HEK293 (cell line): ENCODE data around the gene TMEM37.
A peak's percentile ranks its signal among the peaks of the same experiment; 100 is the strongest.

Experiments
- BCL11B ChIP-seq: fragments of 450-650 bp; formaldehyde crosslinking; IDR thresholded peaks from 2 replicates; pipeline ENCODE4 v1.5.1; 2016; ENCODE audit warnings: low read depth, missing biosample characterization, missing genetic modification characterization
- MEIS1 ChIP-seq: sonication (generic); formaldehyde crosslinking; IDR thresholded peaks from 2 replicates; pipeline ENCODE4 v1.8.1; 2022; ENCODE audit warnings: missing genetic modification reagents, mild to moderate bottlenecking, borderline replicate concordance
- SCRT1 ChIP-seq: fragments of 450-650 bp; formaldehyde crosslinking; IDR thresholded peaks from 2 replicates; pipeline ENCODE4 v1.5.1; 2016; ENCODE audit warnings: missing biosample characterization, missing genetic modification characterization, borderline replicate concordance
- TCF7L2 ChIP-seq: IDR thresholded peaks from 2 replicates; pipeline ENCODE4 v1.6.1; 2011; ENCODE audit warnings: low read depth, mild to moderate bottlenecking, inconsistent platforms, low read length, moderate library complexity, borderline replicate concordance
- WT1 ChIP-seq: fragments of 450-650 bp; formaldehyde crosslinking; IDR thresholded peaks from 2 replicates; pipeline ENCODE4 v1.5.1; 2016; ENCODE audit warnings: missing biosample characterization, missing genetic modification characterization
- ZBTB20 ChIP-seq: fragments of 450-650 bp; formaldehyde crosslinking; IDR thresholded peaks from 2 replicates; pipeline ENCODE4 v1.5.1; 2016; ENCODE audit warnings: missing biosample characterization, missing genetic modification characterization
- ZBTB8A ChIP-seq: fragments of 450-650 bp; formaldehyde crosslinking; IDR thresholded peaks from 2 replicates; pipeline ENCODE4 v1.5.1; 2016; ENCODE audit warnings: missing biosample characterization, missing genetic modification characterization
- ZFP3 ChIP-seq: fragments of 450-650 bp; formaldehyde crosslinking; IDR thresholded peaks from 2 replicates; pipeline ENCODE4 v1.5.1; 2016; ENCODE audit warnings: low read depth, missing biosample characterization, missing genetic modification characterization
- ZFP69B ChIP-seq: fragments of 450-650 bp; formaldehyde crosslinking; IDR thresholded peaks from 2 replicates; pipeline ENCODE4 v1.5.1; 2016; ENCODE audit warnings: missing biosample characterization, missing genetic modification characterization
- ZNF132 ChIP-seq: fragments of 450-650 bp; formaldehyde crosslinking; IDR thresholded peaks from 2 replicates; pipeline ENCODE4 v1.5.1; 2017; ENCODE audit warnings: missing biosample characterization, missing genetic modification characterization, borderline replicate concordance
- ZNF140 ChIP-seq: fragments of 450-650 bp; formaldehyde crosslinking; IDR thresholded peaks from 2 replicates; pipeline ENCODE4 v1.5.1; 2016; ENCODE audit warnings: missing biosample characterization, missing genetic modification characterization
- ZNF19 ChIP-seq: fragments of 450-650 bp; formaldehyde crosslinking; IDR thresholded peaks from 2 replicates; pipeline ENCODE4; 2016; ENCODE audit warnings: missing biosample characterization, missing genetic modification characterization, low read depth
- ZNF202 ChIP-seq: fragments of 450-650 bp; formaldehyde crosslinking; IDR thresholded peaks from 2 replicates; pipeline ENCODE4 v1.5.1; 2016; ENCODE audit warnings: missing biosample characterization, missing genetic modification characterization, borderline replicate concordance
- ZNF211 ChIP-seq: fragments of 450-650 bp; formaldehyde crosslinking; IDR thresholded peaks from 2 replicates; pipeline ENCODE4 v1.5.1; 2016; ENCODE audit warnings: low read depth, missing biosample characterization, missing genetic modification characterization
- ZNF223 ChIP-seq: fragments of 450-650 bp; formaldehyde crosslinking; IDR thresholded peaks from 2 replicates; pipeline ENCODE4 v1.5.1; 2016; ENCODE audit warnings: missing biosample characterization, missing genetic modification characterization
- ZNF366 ChIP-seq: fragments of 450-650 bp; formaldehyde crosslinking; conservative IDR thresholded peaks from 2 replicates; pipeline ENCODE4 v1.5.1; 2016; ENCODE audit warnings: missing biosample characterization, missing genetic modification characterization
- ZNF433 ChIP-seq: fragments of 450-650 bp; formaldehyde crosslinking; IDR thresholded peaks from 2 replicates; pipeline ENCODE4 v1.5.1; 2016; ENCODE audit warnings: missing biosample characterization, missing genetic modification characterization, low read depth
- ZNF555 ChIP-seq: fragments of 450-650 bp; formaldehyde crosslinking; conservative IDR thresholded peaks from 2 replicates; pipeline ENCODE4 v1.5.1; 2017; ENCODE audit warnings: missing biosample characterization, mild to moderate bottlenecking, missing genetic modification characterization, inconsistent platforms
- ZNF558 ChIP-seq: fragments of 450-650 bp; formaldehyde crosslinking; IDR thresholded peaks from 2 replicates; pipeline ENCODE4 v1.5.1; 2016; ENCODE audit warnings: missing biosample characterization, missing genetic modification characterization
- ZNF621 ChIP-seq: fragments of 450-650 bp; formaldehyde crosslinking; IDR thresholded peaks from 2 replicates; pipeline ENCODE4 v1.5.1; 2017; ENCODE audit warnings: missing biosample characterization, missing genetic modification characterization
- ZNF791 ChIP-seq: fragments of 450-650 bp; formaldehyde crosslinking; IDR thresholded peaks from 2 replicates; pipeline ENCODE4 v1.5.1; 2016; ENCODE audit warnings: missing biosample characterization, missing genetic modification characterization
- TF ChIP-seq, protein P1 (sequence below): fragments of 450-650 bp; formaldehyde crosslinking; IDR thresholded peaks from 2 replicates; pipeline ENCODE4 v1.5.1; 2017; ENCODE audit warnings: missing biosample characterization, missing genetic modification characterization
- TF ChIP-seq, protein P2 (sequence below): fragments of 450-650 bp; formaldehyde crosslinking; IDR thresholded peaks from 2 replicates; pipeline ENCODE4 v1.5.1; 2016; ENCODE audit warnings: missing biosample characterization, missing genetic modification characterization
- TF ChIP-seq, protein P3 (sequence below): fragments of 450-650 bp; IDR thresholded peaks from 2 replicates; pipeline ENCODE4 v1.5.1; 2018; ENCODE audit warnings: missing biosample characterization, mild to moderate bottlenecking, missing genetic modification characterization
- TF ChIP-seq, protein P4 (sequence below): fragments of 450-650 bp; formaldehyde crosslinking; conservative IDR thresholded peaks from 2 replicates; pipeline ENCODE4 v1.5.1; 2016; ENCODE audit warnings: low read depth, missing biosample characterization, missing genetic modification characterization
- TF ChIP-seq, protein P5 (sequence below): IDR thresholded peaks from 2 replicates; pipeline ENCODE4 v1.6.1; 2011; ENCODE audit warnings: mild to moderate bottlenecking, low read depth, low read length, borderline replicate concordance
- TF ChIP-seq, protein P6 (sequence below): fragments of 450-650 bp; formaldehyde crosslinking; optimal IDR thresholded peaks from 2 replicates; pipeline ENCODE3; 2016; ENCODE audit warnings: missing biosample characterization, mild to moderate bottlenecking, missing genetic modification characterization

Gene TMEM37

DNA sequence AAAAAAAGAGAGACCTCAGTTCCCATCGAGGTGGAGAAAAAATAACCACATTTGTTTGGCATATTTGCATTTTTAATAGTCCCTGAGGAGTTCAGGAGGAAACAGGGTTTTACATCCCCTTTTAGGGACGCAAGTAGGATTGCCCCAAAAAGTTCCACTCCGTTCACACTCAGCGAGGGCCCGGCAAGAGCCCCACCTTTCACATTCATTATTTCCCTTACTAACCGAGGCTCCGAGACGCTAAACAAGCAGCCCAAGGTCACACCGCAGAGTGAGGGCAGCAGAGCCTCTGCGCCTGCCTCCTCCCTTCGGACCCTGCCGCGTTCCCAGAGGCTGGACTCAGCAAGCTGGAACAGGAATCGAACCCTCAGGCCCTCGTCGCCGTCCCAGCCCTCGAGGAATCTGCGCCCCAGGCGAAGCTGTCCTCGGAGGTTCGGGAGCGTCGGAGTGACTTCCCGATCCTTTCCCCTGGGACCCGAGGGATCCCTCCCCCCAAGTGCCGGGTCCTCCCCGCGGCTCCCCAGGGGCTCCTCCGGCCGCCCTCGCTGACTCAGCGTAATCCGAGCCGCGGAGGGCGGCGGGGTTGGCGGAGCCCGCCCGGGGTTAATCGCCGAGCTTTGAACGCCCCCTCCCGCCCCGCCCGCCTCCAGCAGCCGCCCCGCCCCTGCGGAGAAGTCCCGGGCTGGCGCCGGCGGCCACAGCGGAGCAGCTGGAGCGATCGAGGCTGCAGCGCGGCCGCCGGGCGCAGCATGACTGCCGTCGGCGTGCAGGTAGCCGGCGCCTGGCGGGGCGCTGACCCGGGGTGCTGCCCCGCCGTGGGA lies at the start of gene TMEM37 (continued):
- TF ChIP-seq, protein P1, sequence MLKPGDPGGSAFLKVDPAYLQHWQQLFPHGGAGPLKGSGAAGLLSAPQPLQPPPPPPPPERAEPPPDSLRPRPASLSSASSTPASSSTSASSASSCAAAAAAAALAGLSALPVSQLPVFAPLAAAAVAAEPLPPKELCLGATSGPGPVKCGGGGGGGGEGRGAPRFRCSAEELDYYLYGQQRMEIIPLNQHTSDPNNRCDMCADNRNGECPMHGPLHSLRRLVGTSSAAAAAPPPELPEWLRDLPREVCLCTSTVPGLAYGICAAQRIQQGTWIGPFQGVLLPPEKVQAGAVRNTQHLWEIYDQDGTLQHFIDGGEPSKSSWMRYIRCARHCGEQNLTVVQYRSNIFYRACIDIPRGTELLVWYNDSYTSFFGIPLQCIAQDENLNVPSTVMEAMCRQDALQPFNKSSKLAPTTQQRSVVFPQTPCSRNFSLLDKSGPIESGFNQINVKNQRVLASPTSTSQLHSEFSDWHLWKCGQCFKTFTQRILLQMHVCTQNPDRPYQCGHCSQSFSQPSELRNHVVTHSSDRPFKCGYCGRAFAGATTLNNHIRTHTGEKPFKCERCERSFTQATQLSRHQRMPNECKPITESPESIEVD = no peak
- peak; percentile 55; the same call in 1 of the 2 replicates for TF ChIP-seq TCF7L2
- no peak for TF ChIP-seq SCRT1 (tag by site-specific recombination)
- 0 out of 2 replicates have a peak, but pooled peaks have one; percentile 20 for TF ChIP-seq ZNF366 (tag by site-specific recombination)
- TF ChIP-seq, protein P2, sequence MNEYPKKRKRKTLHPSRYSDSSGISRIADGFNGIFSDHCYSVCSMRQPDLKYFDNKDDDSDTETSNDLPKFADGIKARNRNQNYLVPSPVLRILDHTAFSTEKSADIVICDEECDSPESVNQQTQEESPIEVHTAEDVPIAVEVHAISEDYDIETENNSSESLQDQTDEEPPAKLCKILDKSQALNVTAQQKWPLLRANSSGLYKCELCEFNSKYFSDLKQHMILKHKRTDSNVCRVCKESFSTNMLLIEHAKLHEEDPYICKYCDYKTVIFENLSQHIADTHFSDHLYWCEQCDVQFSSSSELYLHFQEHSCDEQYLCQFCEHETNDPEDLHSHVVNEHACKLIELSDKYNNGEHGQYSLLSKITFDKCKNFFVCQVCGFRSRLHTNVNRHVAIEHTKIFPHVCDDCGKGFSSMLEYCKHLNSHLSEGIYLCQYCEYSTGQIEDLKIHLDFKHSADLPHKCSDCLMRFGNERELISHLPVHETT (tag by site-specific recombination) = peak; percentile 58; the same call in 1 of the 2 replicates
- TF ChIP-seq, protein P3, sequence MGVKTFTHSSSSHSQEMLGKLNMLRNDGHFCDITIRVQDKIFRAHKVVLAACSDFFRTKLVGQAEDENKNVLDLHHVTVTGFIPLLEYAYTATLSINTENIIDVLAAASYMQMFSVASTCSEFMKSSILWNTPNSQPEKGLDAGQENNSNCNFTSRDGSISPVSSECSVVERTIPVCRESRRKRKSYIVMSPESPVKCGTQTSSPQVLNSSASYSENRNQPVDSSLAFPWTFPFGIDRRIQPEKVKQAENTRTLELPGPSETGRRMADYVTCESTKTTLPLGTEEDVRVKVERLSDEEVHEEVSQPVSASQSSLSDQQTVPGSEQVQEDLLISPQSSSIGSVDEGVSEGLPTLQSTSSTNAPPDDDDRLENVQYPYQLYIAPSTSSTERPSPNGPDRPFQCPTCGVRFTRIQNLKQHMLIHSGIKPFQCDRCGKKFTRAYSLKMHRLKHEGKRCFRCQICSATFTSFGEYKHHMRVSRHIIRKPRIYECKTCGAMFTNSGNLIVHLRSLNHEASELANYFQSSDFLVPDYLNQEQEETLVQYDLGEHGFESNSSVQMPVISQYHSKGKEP = no peak
- TF ChIP-seq ZNF433 = no peak
- peak; percentile 95 for TF ChIP-seq ZBTB8A (tag by site-specific recombination)
- no peak for TF ChIP-seq BCL11B (tag by site-specific recombination)
- TF ChIP-seq WT1 (tag by site-specific recombination) = peak; percentile 92
- TF ChIP-seq MEIS1 (CRISPR knock-in tag) = no peak
- TF ChIP-seq ZNF19 (tag by site-specific recombination) = no peak
- TF ChIP-seq ZBTB20 (tag by site-specific recombination) = peak; percentile 9; the same call in 1 of the 2 replicates
- TF ChIP-seq ZNF211 (tag by site-specific recombination) = no peak
- 0 out of 2 replicates have a peak, but pooled peaks have one; percentile 19 for TF ChIP-seq ZNF223 (tag by site-specific recombination)
- TF ChIP-seq ZNF791 (tag by site-specific recombination) = no peak
- TF ChIP-seq, protein P4, sequence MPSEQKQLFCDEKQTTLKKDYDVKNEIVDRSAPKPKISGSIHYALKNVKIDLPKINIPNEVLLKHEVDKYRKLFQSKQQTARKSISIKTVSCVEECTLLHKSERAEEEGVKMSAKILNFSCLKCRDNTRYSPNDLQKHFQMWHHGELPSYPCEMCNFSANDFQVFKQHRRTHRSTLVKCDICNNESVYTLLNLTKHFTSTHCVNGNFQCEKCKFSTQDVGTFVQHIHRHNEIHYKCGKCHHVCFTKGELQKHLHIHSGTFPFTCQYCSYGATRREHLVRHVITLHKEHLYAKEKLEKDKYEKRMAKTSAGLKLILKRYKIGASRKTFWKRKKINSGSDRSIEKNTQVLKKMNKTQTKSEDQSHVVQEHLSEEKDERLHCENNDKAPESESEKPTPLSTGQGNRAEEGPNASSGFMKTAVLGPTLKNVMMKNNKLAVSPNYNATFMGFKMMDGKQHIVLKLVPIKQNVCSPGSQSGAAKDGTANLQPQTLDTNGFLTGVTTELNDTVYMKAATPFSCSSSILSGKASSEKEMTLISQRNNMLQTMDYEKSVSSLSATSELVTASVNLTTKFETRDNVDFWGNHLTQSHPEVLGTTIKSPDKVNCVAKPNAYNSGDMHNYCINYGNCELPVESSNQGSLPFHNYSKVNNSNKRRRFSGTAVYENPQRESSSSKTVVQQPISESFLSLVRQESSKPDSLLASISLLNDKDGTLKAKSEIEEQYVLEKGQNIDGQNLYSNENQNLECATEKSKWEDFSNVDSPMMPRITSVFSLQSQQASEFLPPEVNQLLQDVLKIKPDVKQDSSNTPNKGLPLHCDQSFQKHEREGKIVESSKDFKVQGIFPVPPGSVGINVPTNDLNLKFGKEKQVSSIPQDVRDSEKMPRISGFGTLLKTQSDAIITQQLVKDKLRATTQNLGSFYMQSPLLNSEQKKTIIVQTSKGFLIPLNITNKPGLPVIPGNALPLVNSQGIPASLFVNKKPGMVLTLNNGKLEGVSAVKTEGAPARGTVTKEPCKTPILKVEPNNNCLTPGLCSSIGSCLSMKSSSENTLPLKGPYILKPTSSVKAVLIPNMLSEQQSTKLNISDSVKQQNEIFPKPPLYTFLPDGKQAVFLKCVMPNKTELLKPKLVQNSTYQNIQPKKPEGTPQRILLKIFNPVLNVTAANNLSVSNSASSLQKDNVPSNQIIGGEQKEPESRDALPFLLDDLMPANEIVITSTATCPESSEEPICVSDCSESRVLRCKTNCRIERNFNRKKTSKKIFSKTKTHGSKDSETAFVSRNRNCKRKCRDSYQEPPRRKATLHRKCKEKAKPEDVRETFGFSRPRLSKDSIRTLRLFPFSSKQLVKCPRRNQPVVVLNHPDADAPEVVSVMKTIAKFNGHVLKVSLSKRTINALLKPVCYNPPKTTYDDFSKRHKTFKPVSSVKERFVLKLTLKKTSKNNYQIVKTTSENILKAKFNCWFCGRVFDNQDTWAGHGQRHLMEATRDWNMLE (tag by site-specific recombination) = no peak
- TF ChIP-seq, protein P5, sequence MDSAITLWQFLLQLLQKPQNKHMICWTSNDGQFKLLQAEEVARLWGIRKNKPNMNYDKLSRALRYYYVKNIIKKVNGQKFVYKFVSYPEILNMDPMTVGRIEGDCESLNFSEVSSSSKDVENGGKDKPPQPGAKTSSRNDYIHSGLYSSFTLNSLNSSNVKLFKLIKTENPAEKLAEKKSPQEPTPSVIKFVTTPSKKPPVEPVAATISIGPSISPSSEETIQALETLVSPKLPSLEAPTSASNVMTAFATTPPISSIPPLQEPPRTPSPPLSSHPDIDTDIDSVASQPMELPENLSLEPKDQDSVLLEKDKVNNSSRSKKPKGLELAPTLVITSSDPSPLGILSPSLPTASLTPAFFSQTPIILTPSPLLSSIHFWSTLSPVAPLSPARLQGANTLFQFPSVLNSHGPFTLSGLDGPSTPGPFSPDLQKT = no peak
- TF ChIP-seq ZNF140 (tag by site-specific recombination) = no peak
- no peak for TF ChIP-seq ZNF558 (tag by site-specific recombination)
- TF ChIP-seq ZFP69B (tag by site-specific recombination) = no peak
- TF ChIP-seq, protein P6, sequence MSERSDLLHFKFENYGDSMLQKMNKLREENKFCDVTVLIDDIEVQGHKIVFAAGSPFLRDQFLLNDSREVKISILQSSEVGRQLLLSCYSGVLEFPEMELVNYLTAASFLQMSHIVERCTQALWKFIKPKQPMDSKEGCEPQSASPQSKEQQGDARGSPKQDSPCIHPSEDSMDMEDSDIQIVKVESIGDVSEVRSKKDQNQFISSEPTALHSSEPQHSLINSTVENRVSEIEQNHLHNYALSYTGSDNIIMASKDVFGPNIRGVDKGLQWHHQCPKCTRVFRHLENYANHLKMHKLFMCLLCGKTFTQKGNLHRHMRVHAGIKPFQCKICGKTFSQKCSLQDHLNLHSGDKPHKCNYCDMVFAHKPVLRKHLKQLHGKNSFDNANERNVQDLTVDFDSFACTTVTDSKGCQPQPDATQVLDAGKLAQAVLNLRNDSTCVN (tag by site-specific recombination) = peak; percentile 55
- no peak for TF ChIP-seq ZNF621 (tag by site-specific recombination)
- TF ChIP-seq ZNF132 (tag by site-specific recombination) = no peak
- no peak for TF ChIP-seq ZFP3 (tag by site-specific recombination)
- TF ChIP-seq ZNF555 (tag by site-specific recombination) = no peak
- no peak for TF ChIP-seq ZNF202 (tag by site-specific recombination)
